Measurements from ENCODE around the gene PTGR3.

DNA sequence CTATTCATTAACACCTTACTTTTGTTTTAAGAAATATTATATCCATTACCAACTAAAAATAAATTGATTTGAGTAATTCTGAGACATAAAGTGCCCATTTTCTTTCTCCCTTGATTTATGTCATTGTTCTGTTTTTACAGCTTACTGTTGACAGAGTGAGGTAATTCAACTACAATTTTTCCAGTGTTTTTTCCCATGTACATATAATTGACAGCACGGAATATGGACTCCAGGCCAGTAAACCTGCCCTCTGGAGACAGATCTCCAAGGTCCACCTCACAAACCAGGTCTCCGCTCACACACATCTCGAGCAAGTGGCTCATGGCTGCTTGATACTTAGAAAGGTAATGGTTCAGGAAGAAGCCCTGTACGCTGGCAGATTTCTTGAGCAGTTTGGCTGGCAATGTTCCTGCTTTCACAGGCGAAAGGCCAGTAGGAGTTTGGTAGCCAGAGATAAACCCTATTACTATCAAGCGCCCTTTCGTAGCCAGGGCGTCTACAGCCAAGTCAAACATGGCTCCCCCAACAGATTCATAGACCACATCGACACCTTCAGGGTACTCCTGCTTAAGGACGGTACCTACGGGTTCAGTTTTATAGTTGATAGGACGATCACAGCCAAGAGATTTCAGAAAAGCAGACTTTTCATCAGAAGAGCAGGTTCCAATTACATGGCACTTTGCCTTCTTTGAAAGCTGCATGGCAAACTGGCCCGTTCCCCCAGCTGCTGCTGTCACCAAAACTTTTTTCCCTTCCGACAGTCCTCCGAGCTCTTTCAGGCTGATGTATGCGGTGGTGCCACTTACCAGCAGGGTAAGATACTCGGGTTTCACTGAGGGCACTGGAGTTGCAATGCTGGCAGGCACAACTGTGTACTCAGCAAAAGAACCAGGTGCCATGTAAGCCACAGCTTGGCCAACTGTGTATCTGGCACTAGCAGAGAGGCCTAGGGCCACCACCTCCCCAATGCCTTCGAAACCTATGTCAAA is 7.4 kb downstream of the PTGR3 start:
- TF ChIP-seq CTCF (IDR thresholded peaks at IDR 0.05) (no peak), POLR2A (IDR thresholded peaks at IDR 0.05) (no peak)
